Neuronal stem cell (in vitro differentiated cells): ENCODE data around the gene IFI30.
A peak's percentile ranks its signal among the peaks of the same experiment; 100 is the strongest.

Experiments
- DNase-seq: peaks from one replicate; pipeline ENCODE4 v3.0.0-alpha.2; 2013; ENCODE audit warnings: low spot score
- H2AFZ ChIP-seq: one replicate; pipeline ENCODE4 v1.6.1; 2013; ENCODE audit warnings: mild to moderate bottlenecking, low read length, inconsistent platforms
- H2AK5ac ChIP-seq: 2 replicates; pipeline ENCODE4 v1.6.1; 2013; ENCODE audit warnings: low read depth, mild to moderate bottlenecking, inconsistent platforms, low read length, moderate library complexity, mixed read lengths
- H2BK120ac ChIP-seq: 2 replicates; pipeline ENCODE4 v1.6.1; 2013; ENCODE audit warnings: low read depth, mild to moderate bottlenecking, inconsistent platforms, low read length, moderate library complexity, mixed read lengths
- H2BK12ac ChIP-seq: one replicate; pipeline ENCODE4 v1.6.1; 2013; ENCODE audit warnings: low read length, inconsistent platforms
- H2BK15ac ChIP-seq: 2 replicates; pipeline ENCODE4 v1.6.1; 2013; ENCODE audit warnings: mild to moderate bottlenecking, low read length, inconsistent platforms, mixed read lengths
- H2BK5ac ChIP-seq: one replicate; pipeline ENCODE4 v1.6.1; 2013; ENCODE audit warnings: inconsistent platforms, mild to moderate bottlenecking, low read length, moderate library complexity
- H3K14ac ChIP-seq: one replicate; pipeline ENCODE4 v1.6.1; 2013; ENCODE audit warnings: low read length, inconsistent platforms
- H3K18ac ChIP-seq: 2 replicates; pipeline ENCODE4 v1.6.1; 2013; ENCODE audit warnings: low read length, inconsistent platforms
- H3K23ac ChIP-seq: 2 replicates; pipeline ENCODE4 v1.6.1; 2013; ENCODE audit warnings: low read depth, mild to moderate bottlenecking, mixed read lengths, low read length, inconsistent platforms; ENCODE audit not compliant: poor library complexity
- H3K27ac ChIP-seq: replicated peaks from 3 replicates; pipeline ENCODE4 v1.5.1; 2013; ENCODE audit warnings: low read length, inconsistent platforms
- H3K27me3 ChIP-seq, 3 experiments: 2 replicates each; pipeline ENCODE4 v1.6.1; 2013; ENCODE audit warnings: low read length in 3 of 3, mild to moderate bottlenecking in 2 of 3, inconsistent platforms in 1 of 3, low read depth in 1 of 3, mixed read lengths in 1 of 3, moderate library complexity in 1 of 3; ENCODE audit not compliant: control insufficient read depth in 3 of 3, insufficient read depth in 3 of 3
- H3K36me3 ChIP-seq, 2 donors: replicated peaks in 1 of 2; 2 replicates each; pipeline ENCODE4 v1.6.1; 2013; ENCODE audit warnings: low read length in 2 of 2; ENCODE audit not compliant: control insufficient read depth in 2 of 2, insufficient read depth in 2 of 2
- H3K4ac ChIP-seq: 2 replicates; pipeline ENCODE4 v1.6.1; 2013; ENCODE audit warnings: inconsistent platforms, mild to moderate bottlenecking, low read length, moderate library complexity
- H3K4me1 ChIP-seq, 2 donors: 1 replicate in 1 of 2; 2 replicates in 1 of 2; pipeline ENCODE4 v1.6.1; 2013; ENCODE audit warnings: low read length in 2 of 2, low read depth in 1 of 2; ENCODE audit not compliant: control insufficient read depth in 2 of 2, insufficient read depth in 1 of 2
- H3K4me2 ChIP-seq: one replicate; pipeline ENCODE4 v1.6.1; 2013; ENCODE audit warnings: mild to moderate bottlenecking, low read length, inconsistent platforms; ENCODE audit not compliant: insufficient read depth, poor library complexity, severe bottlenecking
- H3K4me3 ChIP-seq, 2 donors: 2 replicates each; pipeline ENCODE4 v1.5.1; 2013; ENCODE audit warnings: low read length in 2 of 2, mild to moderate bottlenecking in 2 of 2, inconsistent platforms in 1 of 2, moderate library complexity in 1 of 2
- H3K79me1 ChIP-seq: one replicate; pipeline ENCODE4 v1.6.1; 2013; ENCODE audit warnings: low read depth, mild to moderate bottlenecking, inconsistent platforms, low read length, moderate library complexity
- H3K9ac ChIP-seq: one replicate; pipeline ENCODE4 v1.6.1; 2013; ENCODE audit warnings: mild to moderate bottlenecking, low read depth, low read length, inconsistent platforms; ENCODE audit not compliant: poor library complexity
- H3K9me3 ChIP-seq, 2 donors: replicated peaks in 1 of 2; 2 replicates each; pipeline versions ENCODE3 to v1.6.1; 2013; ENCODE audit warnings: low read length in 2 of 2, mild to moderate bottlenecking in 2 of 2, inconsistent platforms in 1 of 2, low read depth in 1 of 2, mixed read lengths in 1 of 2, moderate library complexity in 1 of 2; ENCODE audit not compliant: control insufficient read depth in 2 of 2, insufficient read depth in 1 of 2
- H4K8ac ChIP-seq: one replicate; pipeline ENCODE4 v1.6.1; 2013; ENCODE audit warnings: low read depth, mild to moderate bottlenecking, inconsistent platforms, low read length, moderate library complexity
- H4K91ac ChIP-seq: one replicate; pipeline ENCODE4 v1.6.1; 2013; ENCODE audit warnings: low read length, low read depth, mild to moderate bottlenecking, inconsistent platforms; ENCODE audit not compliant: poor library complexity
- WGBS, 2 donors: extraction: QIAGEN DNeasy Blood & Tissue Kit; methylation state at CpG; one replicate each; pipeline ENCODE4 v1.1.7; 2013; ENCODE audit warnings: missing lambda C conversion rate in 2 of 2, mixed read lengths in 1 of 2; ENCODE audit not compliant: insufficient read length in 2 of 2, insufficient replicate concordance in 1 of 2; ENCODE audit errors: extremely low coverage in 2 of 2; 5-methylcytosine and 5-hydroxymethylcytosine counted together

Gene IFI30

GRCh38 chr19:18152442-18152816 is 21.2 kb upstream of the IFI30 start:
- DNase-seq, result peak; percentile 99
- H3K4me3 ChIP-seq, result peak overlapping the region; percentile 74 to 96
- peak overlapping the region; percentile 93 for H3K9ac ChIP-seq
- H3K4ac ChIP-seq, result no peak overlapping the region
- no peaks in the 10 kb centered on the region for H3K9me3 ChIP-seq
- H3K79me1 ChIP-seq, result peaks cover 10% of the 10 kb centered on the region
- peak overlapping the region; percentile 93 for H2AFZ ChIP-seq
- H2BK5ac ChIP-seq, result peak overlapping the region; percentile 90
- peak overlapping the region; percentile 91 for H3K4me2 ChIP-seq
- no CpG with 5 or more reads among the region's 22 CpGs for WGBS, 2 donors
- H3K36me3 ChIP-seq, result peaks cover 18 to 26% of the 10 kb centered on the region in 2 donors
- H4K91ac ChIP-seq, result no peak overlapping the region
- H2BK15ac ChIP-seq, result no peak overlapping the region
- H3K27ac ChIP-seq, result peak overlapping the region; percentile 100
- H3K18ac ChIP-seq, result peak overlapping the region; percentile 97
- H2AK5ac ChIP-seq, result no peak overlapping the region
- no peak overlapping the region for H2BK12ac ChIP-seq
- H2BK120ac ChIP-seq, result no peak overlapping the region
- no peak overlapping the region for H3K14ac ChIP-seq
- no peaks in the 10 kb centered on the region for H3K27me3 ChIP-seq
- H3K4me1 ChIP-seq, result peaks cover 9 to 13% of the 10 kb centered on the region in 2 donors
- no peak overlapping the region for H4K8ac ChIP-seq
- H3K23ac ChIP-seq, result no peak overlapping the region

- Histone ChIP-seq H3K36me3 (peaks cover 18 to 26% of the 10 kb centered on the region in 2 donors), H3K27me3 (no peaks in the 10 kb centered on the region), H3K4me2 (peak within 1 kb of the TSS; percentile 95), H4K8ac (peak within 1 kb of the TSS; percentile 32), H2BK5ac (peak within 1 kb of the TSS; percentile 90), H2BK12ac (peak within 1 kb of the TSS; percentile 5), H2BK15ac (peak within 1 kb of the TSS; percentile 93), H2AFZ (peak within 1 kb of the TSS; percentile 93), H3K79me1 (peaks cover 10% of the 10 kb centered on the region), H3K14ac (peak within 1 kb of the TSS; percentile 87), H3K27ac (peak within 1 kb of the TSS; percentile 100), H3K23ac (peak within 1 kb of the TSS; percentile 98), H3K4ac (peak within 1 kb of the TSS; percentile 91), H3K18ac (peak within 1 kb of the TSS; percentile 99), H3K4me3 (peak within 1 kb of the TSS; percentile 96), H3K4me1 (peaks cover 10 to 17% of the 10 kb centered on the region in 2 donors), H2AK5ac (peak within 1 kb of the TSS; percentile 88), H3K9me3 (no peaks in the 10 kb centered on the region), H2BK120ac (peak within 1 kb of the TSS; percentile 68), H3K9ac (peak within 1 kb of the TSS; percentile 97), H4K91ac (no peak within 1 kb of the TSS)
- WGBS, 2 donors, result no CpG with 5 or more reads among the region's 86 CpGs
- DNase-seq, result peak; percentile 100
Observed at GRCh38 chr19:18152817-18153555, 20.6 kb upstream of the IFI30 start, which contains the start of gene PIK3R2. Gene PIK3R2, plus strand, starts transcription at chr19:18153163. Its CDS starts 2,717 bp downstream, at chr19:18155880.

GRCh38 chr19:18153556-18154134 is 20.0 kb upstream of the IFI30 start:
- Histone ChIP-seq H4K91ac (no peak overlapping the region), H3K27me3 (no peaks in the 10 kb centered on the region), H3K27ac (peak overlapping the region; percentile 0), H3K36me3 (peaks cover 19 to 26% of the 10 kb centered on the region in 2 donors), H3K9me3 (no peaks in the 10 kb centered on the region), H3K4me2 (peak overlapping the region; percentile 95), H2AFZ (peak overlapping the region; percentile 93), H4K8ac (peak overlapping the region; percentile 32), H2BK15ac (peak overlapping the region; percentile 93), H3K18ac (peak overlapping the region; percentile 99), H2BK5ac (peak overlapping the region; percentile 89), H3K4me3 (peak overlapping the region; percentile 96), H3K79me1 (peaks cover 10% of the 10 kb centered on the region), H3K4ac (peak overlapping the region; percentile 91), H2BK120ac (peak overlapping the region; percentile 68), H3K14ac (peak overlapping the region; percentile 87), H3K9ac (peak overlapping the region; percentile 97), H2AK5ac (peak overlapping the region; percentile 88), H2BK12ac (peak overlapping the region; percentile 5), H3K4me1 (peaks cover 10 to 19% of the 10 kb centered on the region in 2 donors), H3K23ac (peak overlapping the region; percentile 98)
- DNase-seq, result no peak
- WGBS, 2 donors, result no CpG with 5 or more reads among the region's 38 CpGs
